ENCODE measurements around the gene NADK.
"Not testable (repeated sequence)": the region's sequence is repeated elsewhere in the genome, so short reads cannot be mapped to it uniquely, and the experiment has no call there.

The NADK gene

GRCh38 chr1:1752636-1753606 lies 25.3 kb downstream of the NADK start:
- DNase-seq (ENCODE audit: low read depth): no peak
- no peak overlapping the region for H3K4me3 ChIP-seq (ENCODE audit: low read depth, low read length)

- no peak overlapping the region for H3K4me3 ChIP-seq (ENCODE audit: low read depth, low read length)
- DNase-seq (ENCODE audit: low read depth): no peak
Observed at GRCh38 chr1:1752190-1752589, 26.1 kb downstream of the NADK start.

- H3K4me3 ChIP-seq (ENCODE audit: low read depth, low read length); DNase-seq (ENCODE audit: low read depth): not testable (repeated sequence)
Observed at GRCh38 chr1:1749941-1750340, 28.3 kb downstream of the NADK start.

- DNase-seq (ENCODE audit: low read depth): no peak
- H3K4me3 ChIP-seq (ENCODE audit: low read depth, low read length): no peak overlapping the region
Observed at GRCh38 chr1:1748686-1749321, 29.5 kb downstream of the NADK start.

- H3K4me3 ChIP-seq (ENCODE audit: low read depth, low read length): peak overlapping the region; percentile 49
- not testable (repeated sequence) for DNase-seq (ENCODE audit: low read depth)
Observed at GRCh38 chr1:1746566-1746909, 31.7 kb downstream of the NADK start.

GRCh38 chr1:1745651-1746565 lies 32.4 kb downstream of the NADK start:
- H3K4me3 ChIP-seq (ENCODE audit: low read depth, low read length): peak overlapping the region; percentile 49
- DNase-seq (ENCODE audit: low read depth): peak; percentile 65

GRCh38 chr1:1742529-1742928 lies 35.7 kb downstream of the NADK start:
- not testable (repeated sequence) for H3K4me3 ChIP-seq (ENCODE audit: low read depth, low read length); DNase-seq (ENCODE audit: low read depth)

GRCh38 chr1:1741013-1741412 lies 37.3 kb downstream of the NADK start:
- not testable (repeated sequence) for H3K4me3 ChIP-seq (ENCODE audit: low read depth, low read length)
- DNase-seq (ENCODE audit: low read depth): peak; percentile 92

- not testable (repeated sequence) for H3K4me3 ChIP-seq (ENCODE audit: low read depth, low read length); DNase-seq (ENCODE audit: low read depth)
Observed at GRCh38 chr1:1738799-1739337, 39.4 kb downstream of the NADK start.

GRCh38 chr1:1737675-1738590 lies 40.3 kb downstream of the NADK start:
- not testable (repeated sequence) for H3K4me3 ChIP-seq (ENCODE audit: low read depth, low read length); DNase-seq (ENCODE audit: low read depth)

- H3K4me3 ChIP-seq (ENCODE audit: low read depth, low read length): no peak overlapping the region
- DNase-seq (ENCODE audit: low read depth): no peak
Observed at GRCh38 chr1:1732381-1732780, 45.9 kb downstream of the NADK start.

GRCh38 chr1:1730870-1731269 lies 47.4 kb downstream of the NADK start:
- no peak overlapping the region for H3K4me3 ChIP-seq (ENCODE audit: low read depth, low read length)
- DNase-seq (ENCODE audit: low read depth): no peak

GRCh38 chr1:1730230-1730629 lies 48.0 kb downstream of the NADK start:
- not testable (repeated sequence) for DNase-seq (ENCODE audit: low read depth); H3K4me3 ChIP-seq (ENCODE audit: low read depth, low read length)

- H3K4me3 ChIP-seq (ENCODE audit: low read depth, low read length); DNase-seq (ENCODE audit: low read depth): not testable (repeated sequence)
Observed at GRCh38 chr1:1729116-1729816, 49.0 kb downstream of the NADK start.

- not testable (repeated sequence) for H3K4me3 ChIP-seq (ENCODE audit: low read depth, low read length)
- peak; percentile 21 for DNase-seq (ENCODE audit: low read depth)
Observed at GRCh38 chr1:1728308-1729005, 49.8 kb downstream of the NADK start.

GRCh38 chr1:1727131-1727651 lies 51.1 kb downstream of the NADK start:
- not testable (repeated sequence) for DNase-seq (ENCODE audit: low read depth); H3K4me3 ChIP-seq (ENCODE audit: low read depth, low read length)

GRCh38 chr1:1726088-1726487 lies 52.2 kb downstream of the NADK start:
- not testable (repeated sequence) for H3K4me3 ChIP-seq (ENCODE audit: low read depth, low read length); DNase-seq (ENCODE audit: low read depth)

Data from skeletal muscle cell (primary cell).